DND-41 (cell line): ENCODE data around the gene LY9.

Experiments
- ATAC-seq: fragments of 200-7000 bp; cut with Tn5 transposase; 3 replicates; pipeline ENCODE4 v1.9.1; 2021; ENCODE audit warnings: low read depth; ENCODE audit not compliant: insufficient read depth
- DNase-seq: peaks from one replicate; pipeline ENCODE4 v3.0.0-alpha.2; 2020
- H2AFZ ChIP-seq: 2 replicates; pipeline ENCODE4 v1.6.0; 2012; ENCODE audit warnings: low read depth, low read length
- H3K27ac ChIP-seq: 2 replicates; pipeline ENCODE4 v1.5.1; 2012; ENCODE audit warnings: low read length, inconsistent platforms
- H3K27me3 ChIP-seq: fragments of 200-600 bp; sonication (generic); 2 replicates; pipeline ENCODE4 v1.6.0; 2012; ENCODE audit warnings: low read length, mild to moderate bottlenecking, inconsistent platforms; ENCODE audit not compliant: insufficient read depth, poor library complexity
- H3K36me3 ChIP-seq: 2 replicates; pipeline ENCODE4 v1.5.1; 2012; ENCODE audit warnings: low read length, inconsistent platforms; ENCODE audit not compliant: insufficient read depth
- H3K4me1 ChIP-seq: 2 replicates; pipeline ENCODE4 v1.5.1; 2012; ENCODE audit warnings: mild to moderate bottlenecking, low read length; ENCODE audit not compliant: insufficient read depth
- H3K4me2 ChIP-seq: 2 replicates; pipeline ENCODE4 v1.6.0; 2012; ENCODE audit warnings: mild to moderate bottlenecking, moderate library complexity, low read length, inconsistent platforms; ENCODE audit not compliant: insufficient read depth
- H3K4me3 ChIP-seq, 2 experiments: fragments of 200-600 bp in 1 of 2; shearing (Covaris generic) in 1 of 2; 2 replicates each; pipeline ENCODE4 v1.5.1; 2012 to 2016; ENCODE audit warnings: inconsistent platforms in 2 of 2, low read length in 2 of 2, mild to moderate bottlenecking in 2 of 2, low read depth in 1 of 2, moderate library complexity in 1 of 2
- H3K79me2 ChIP-seq: 2 replicates; pipeline ENCODE4 v1.6.0; 2012; ENCODE audit warnings: low read length, inconsistent platforms; ENCODE audit not compliant: insufficient read depth
- H3K9ac ChIP-seq: 2 replicates; pipeline ENCODE4 v1.6.0; 2012; ENCODE audit warnings: low read depth, mild to moderate bottlenecking, inconsistent platforms, low read length, moderate library complexity
- H3K9me3 ChIP-seq: 2 replicates; pipeline ENCODE4 v1.5.1; 2012; ENCODE audit warnings: low read length, moderate library complexity, mild to moderate bottlenecking, inconsistent platforms; ENCODE audit not compliant: insufficient read depth, severe bottlenecking
- H4K20me1 ChIP-seq: 2 replicates; pipeline ENCODE4 v1.6.0; 2012; ENCODE audit warnings: low read length; ENCODE audit not compliant: insufficient read depth
- CTCF ChIP-seq: IDR thresholded peaks from 2 replicates; pipeline ENCODE4 v1.5.1; 2012; ENCODE audit warnings: borderline replicate concordance, low read length, moderate library complexity, mild to moderate bottlenecking; ENCODE audit not compliant: poor library complexity, severe bottlenecking; ENCODE audit errors: extremely low read depth
- EZH2 ChIP-seq: IDR thresholded peaks from 3 replicates; pipeline ENCODE4 v1.6.1; 2012; ENCODE audit warnings: borderline replicate concordance, low read depth, mild to moderate bottlenecking, moderate library complexity, low read length, inconsistent platforms; ENCODE audit not compliant: severe bottlenecking

LY9 gene

GRCh38 chr1:160844447-160845232 is 48.7 kb downstream of the LY9 start:
- Histone ChIP-seq H3K4me1 (peaks cover 6% of the 10 kb centered on the region), H3K36me3 (no peaks in the 10 kb centered on the region), H3K27me3 (no peaks in the 10 kb centered on the region), H3K9ac (no peak overlapping the region), H3K9me3 (no peaks in the 10 kb centered on the region), H2AFZ (no peak overlapping the region), H3K4me2 (no peak overlapping the region), H3K4me3 (no peak overlapping the region), H4K20me1 (no peaks in the 10 kb centered on the region), H3K27ac (no peak overlapping the region), H3K79me2 (no peaks in the 10 kb centered on the region)
- TF ChIP-seq EZH2 (no peak), CTCF (no peak)
- ATAC-seq (no peak), DNase-seq (no peak)

GRCh38 chr1:160846281-160846680 is 50.3 kb downstream of the LY9 start:
- Histone ChIP-seq H3K79me2 (no peaks in the 10 kb centered on the region), H3K27me3 (no peaks in the 10 kb centered on the region), H3K27ac (no peak overlapping the region), H3K36me3 (no peaks in the 10 kb centered on the region), H2AFZ (no peak overlapping the region), H3K9me3 (no peaks in the 10 kb centered on the region), H3K4me3 (no peak overlapping the region), H3K4me1 (no peaks in the 10 kb centered on the region), H3K9ac (no peak overlapping the region), H3K4me2 (no peak overlapping the region), H4K20me1 (no peaks in the 10 kb centered on the region)
- no peak for ATAC-seq
- DNase-seq = no peak
- TF ChIP-seq EZH2 = no peak
- no peak for TF ChIP-seq CTCF

GRCh38 chr1:160850541-160850940 is 54.6 kb downstream of the LY9 start:
- no peak for ATAC-seq
- Histone ChIP-seq H4K20me1 (no peaks in the 10 kb centered on the region), H3K9ac (no peak overlapping the region)

More at GRCh38 chr1:160850541-160850940, 54.6 kb downstream of the LY9 start:
- H3K79me2 ChIP-seq = no peaks in the 10 kb centered on the region
- H3K4me2 ChIP-seq = no peak overlapping the region
- H3K4me1 ChIP-seq = peaks cover 9% of the 10 kb centered on the region
- no peak for DNase-seq
- no peak overlapping the region for H3K27ac ChIP-seq
- H2AFZ ChIP-seq = no peak overlapping the region
- no peaks in the 10 kb centered on the region for H3K27me3 ChIP-seq
- TF ChIP-seq EZH2 (no peak), CTCF (no peak)
- H3K4me3 ChIP-seq = no peak overlapping the region
- no peaks in the 10 kb centered on the region for H3K36me3 ChIP-seq
- H3K9me3 ChIP-seq = no peaks in the 10 kb centered on the region
